ENCODE measurements around the gene AVEN. TPM values are rescaled to one million over a fixed set of nuclear protein-coding genes. Genes with fewer than 3 reads are reported as not detected.

Gene AVEN
- total and polyA plus RNA-seq, 3 donors from 2014 or later: 23.4 to 35.1 (median 25.4) TPM

DNA sequence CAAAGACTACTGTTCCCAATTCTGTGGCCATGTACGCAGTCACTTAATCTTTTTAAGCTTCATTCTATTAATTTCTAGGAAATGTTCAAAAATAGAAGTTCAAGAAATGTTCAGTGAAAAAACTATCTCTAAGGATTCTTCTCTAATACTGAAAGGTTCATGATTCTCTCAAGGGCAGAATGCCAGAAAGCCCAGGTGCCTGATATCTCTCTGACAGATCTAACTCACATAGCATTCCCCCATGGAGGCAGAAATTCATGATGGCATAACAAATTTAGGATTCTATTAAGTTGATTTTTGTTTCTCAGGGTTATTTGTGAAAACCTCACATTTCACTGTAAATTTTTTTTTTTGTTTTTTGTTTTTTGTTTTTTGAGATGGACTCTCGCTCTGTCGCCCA lies 53.3 kb downstream of the AVEN start:
- no peaks in the 10 kb centered on the region for H3K27me3 ChIP-seq
- TF ChIP-seq, protein P1, sequence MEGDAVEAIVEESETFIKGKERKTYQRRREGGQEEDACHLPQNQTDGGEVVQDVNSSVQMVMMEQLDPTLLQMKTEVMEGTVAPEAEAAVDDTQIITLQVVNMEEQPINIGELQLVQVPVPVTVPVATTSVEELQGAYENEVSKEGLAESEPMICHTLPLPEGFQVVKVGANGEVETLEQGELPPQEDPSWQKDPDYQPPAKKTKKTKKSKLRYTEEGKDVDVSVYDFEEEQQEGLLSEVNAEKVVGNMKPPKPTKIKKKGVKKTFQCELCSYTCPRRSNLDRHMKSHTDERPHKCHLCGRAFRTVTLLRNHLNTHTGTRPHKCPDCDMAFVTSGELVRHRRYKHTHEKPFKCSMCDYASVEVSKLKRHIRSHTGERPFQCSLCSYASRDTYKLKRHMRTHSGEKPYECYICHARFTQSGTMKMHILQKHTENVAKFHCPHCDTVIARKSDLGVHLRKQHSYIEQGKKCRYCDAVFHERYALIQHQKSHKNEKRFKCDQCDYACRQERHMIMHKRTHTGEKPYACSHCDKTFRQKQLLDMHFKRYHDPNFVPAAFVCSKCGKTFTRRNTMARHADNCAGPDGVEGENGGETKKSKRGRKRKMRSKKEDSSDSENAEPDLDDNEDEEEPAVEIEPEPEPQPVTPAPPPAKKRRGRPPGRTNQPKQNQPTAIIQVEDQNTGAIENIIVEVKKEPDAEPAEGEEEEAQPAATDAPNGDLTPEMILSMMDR (IDR thresholded peaks at IDR 0.05): no peak
- no peak for TF ChIP-seq POLR2A (IDR thresholded peaks at IDR 0.05)
- peak overlapping the region in 1 of 2 donors; percentile 66 for H3K27ac ChIP-seq
- no peaks in the 10 kb centered on the region for H3K9me3 ChIP-seq
- H3K4me3 ChIP-seq: no peak overlapping the region
- peaks cover 14% of the 10 kb centered on the region for H3K4me1 ChIP-seq
- WGBS, 2 donors: 53 to 67% methylated on average over 3 of the region's 3 CpGs
- intact Hi-C loops (cut with DNase I; ENCODE audit: low total_unique reads): no loop called here
- no peak for DNase-seq
- H3K36me3 ChIP-seq (ENCODE audit: low read depth, missing control alignments): no peaks in the 10 kb centered on the region

DNA sequence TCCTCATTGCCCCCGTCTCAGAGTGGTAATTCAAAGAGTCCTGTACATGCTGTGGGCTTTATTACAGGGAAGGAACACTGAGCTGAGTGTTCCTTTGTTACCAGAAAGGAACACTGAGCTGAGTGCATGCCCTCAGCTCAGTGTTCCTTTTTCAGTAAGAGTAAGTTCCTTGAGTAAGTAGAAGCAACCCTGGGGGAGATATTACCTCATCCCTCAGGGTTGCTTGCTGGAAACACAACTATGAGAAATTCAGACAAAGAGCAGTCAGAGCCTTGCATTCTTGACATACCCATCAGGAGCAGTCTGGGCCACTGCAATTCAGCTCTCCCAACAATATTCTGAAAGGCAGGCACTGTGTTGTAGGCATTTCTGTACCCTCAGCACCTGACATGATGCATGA lies 53.7 kb downstream of the AVEN start:
- Histone ChIP-seq H3K27me3 (no peaks in the 10 kb centered on the region), H3K27ac (peak overlapping the region in 1 of 2 donors; percentile 73), H3K4me1 (peaks cover 14% of the 10 kb centered on the region), H3K4me3 (no peak overlapping the region), H3K36me3 (ENCODE audit: low read depth, missing control alignments) (no peaks in the 10 kb centered on the region), H3K9me3 (no peaks in the 10 kb centered on the region)
- no peak for DNase-seq
- whole genome bisulfite sequencing, 2 donors: 38 to 41% methylated on average over 1 of the region's 1 CpG
- intact Hi-C loops (cut with DNase I; ENCODE audit: low total_unique reads): no loop called here
- TF ChIP-seq, protein P1 (IDR thresholded peaks at IDR 0.05): no peak
- TF ChIP-seq POLR2A (IDR thresholded peaks at IDR 0.05): no peak

DNA sequence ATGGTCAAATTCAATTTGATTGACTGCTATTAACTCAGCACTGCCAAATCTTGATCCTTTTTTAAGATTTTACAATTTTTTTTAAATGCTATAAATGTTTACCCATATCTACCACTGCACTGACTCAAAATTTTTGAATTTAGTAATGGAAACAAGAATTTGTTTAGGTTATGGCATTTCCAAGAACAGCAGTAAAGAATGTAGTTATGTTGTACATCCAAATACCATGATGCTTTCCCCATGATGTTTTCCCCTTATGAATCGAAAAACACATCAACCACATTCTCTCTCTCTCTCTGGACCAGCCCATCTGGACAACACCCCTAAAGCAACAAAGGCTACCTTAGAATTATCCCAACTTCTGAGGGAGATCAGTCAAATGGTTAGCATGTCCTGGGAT lies 56.5 kb downstream of the AVEN start:
- DNase-seq: no peak
- intact Hi-C loops (cut with DNase I; ENCODE audit: low total_unique reads): no loop called here
- Histone ChIP-seq H3K9me3 (no peaks in the 10 kb centered on the region), H3K36me3 (ENCODE audit: low read depth, missing control alignments) (no peaks in the 10 kb centered on the region), H3K4me3 (no peak overlapping the region), H3K27ac (no peak overlapping the region), H3K4me1 (peaks cover 10% of the 10 kb centered on the region), H3K27me3 (no peaks in the 10 kb centered on the region)
- WGBS, 2 donors: 83 to 93% methylated on average over 1 of the region's 1 CpG
- no peak for TF ChIP-seq POLR2A (IDR thresholded peaks at IDR 0.05)
- TF ChIP-seq, protein P1 (IDR thresholded peaks at IDR 0.05): no peak

DNA sequence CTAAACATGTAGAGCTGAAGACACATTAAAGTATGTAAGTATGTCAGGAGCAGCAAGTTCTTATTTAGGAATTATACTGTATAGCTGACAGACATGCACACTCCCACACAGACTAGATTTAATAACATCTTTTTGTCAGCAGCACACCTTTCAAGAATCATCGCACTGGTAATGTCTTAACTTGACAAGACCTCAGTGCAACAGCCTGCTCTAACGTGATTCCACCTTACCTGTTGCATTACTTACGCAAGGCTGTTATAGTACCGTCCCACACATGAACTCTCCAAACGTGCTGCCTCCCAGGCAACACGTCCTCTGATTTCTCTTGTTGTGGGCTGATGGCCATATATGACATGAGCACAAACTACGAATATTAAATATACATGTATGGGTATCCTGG lies 58.8 kb downstream of the AVEN start:
- H3K4me1 ChIP-seq: peaks cover 4% of the 10 kb centered on the region
- TF ChIP-seq POLR2A (IDR thresholded peaks at IDR 0.05): no peak
- TF ChIP-seq, protein P1 (IDR thresholded peaks at IDR 0.05): no peak
- intact Hi-C loops (cut with DNase I; ENCODE audit: low total_unique reads): no loop called here
- H3K9me3 ChIP-seq: no peaks in the 10 kb centered on the region
- H3K27ac ChIP-seq: no peak overlapping the region
- no peak for DNase-seq
- no peak overlapping the region for H3K4me3 ChIP-seq
- WGBS, 2 donors: 63 to 66% methylated on average over 7 of the region's 7 CpGs
- H3K27me3 ChIP-seq: no peaks in the 10 kb centered on the region
- H3K36me3 ChIP-seq (ENCODE audit: low read depth, missing control alignments): no peaks in the 10 kb centered on the region

DNA sequence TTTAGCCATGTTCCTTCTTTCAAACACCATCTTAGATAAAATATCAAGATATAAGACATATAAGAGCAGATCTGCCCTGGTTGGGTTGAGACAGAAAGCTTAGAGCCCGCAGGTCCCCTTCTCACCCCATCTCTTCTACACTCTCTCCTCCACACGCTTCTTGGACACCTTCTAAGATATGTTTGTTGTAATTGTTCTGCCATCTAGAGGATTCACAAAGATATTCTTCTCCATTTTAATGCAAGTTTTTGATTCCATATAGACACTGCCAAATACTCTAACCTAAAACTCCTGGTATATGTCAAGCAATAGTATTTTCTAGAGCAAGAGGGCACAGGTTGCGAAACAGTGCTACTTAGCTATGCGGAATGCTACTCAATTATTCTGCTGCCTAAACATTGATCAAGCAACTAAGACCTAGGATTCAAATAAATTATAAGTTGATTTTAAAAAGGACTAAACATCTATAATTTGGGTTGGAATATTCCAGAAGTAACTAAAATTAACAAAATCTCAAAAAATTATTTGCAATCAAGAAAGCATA lies 63.9 kb downstream of the AVEN start:
- Histone ChIP-seq H3K4me1 (no peaks in the 10 kb centered on the region), H3K4me3 (no peak overlapping the region), H3K27ac (no peak overlapping the region), H3K9me3 (no peaks in the 10 kb centered on the region), H3K27me3 (no peaks in the 10 kb centered on the region), H3K36me3 (ENCODE audit: low read depth, missing control alignments) (no peaks in the 10 kb centered on the region)
- TF ChIP-seq, protein P1 (IDR thresholded peaks at IDR 0.05): no peak
- TF ChIP-seq POLR2A (IDR thresholded peaks at IDR 0.05): no peak
- 84 to 89% methylated on average over 4 of the region's 4 CpGs for WGBS, 2 donors
- no peak for DNase-seq
- intact Hi-C loops (cut with DNase I; ENCODE audit: low total_unique reads): no loop called here
